Activated naive CD4-positive, alpha-beta T cell treated with anti-CD3 and anti-CD28 coated beads, Interleukin-2, amount 50 U/mL, for 72 hours (primary cell): ENCODE results near the gene MAP1LC3C. TPM values are rescaled to one million over a fixed set of nuclear protein-coding genes. Genes with fewer than 3 reads are reported as not detected.

Experiments used
- ATAC-seq, 2 donors: fragments of 150-1000 bp; cut with Tn5 transposase; 2 replicates each; pipeline ENCODE4 v1.10.0; 2021; ENCODE audit warnings: mild to moderate bottlenecking in 2 of 2, moderate library complexity in 2 of 2
- DNase-seq, 2 donors: peaks; one replicate each; pipeline ENCODE4 v3.0.0; 2021 to 2022; ENCODE audit warnings: low spot score in 2 of 2
- H3K27ac Mint-ChIP-seq, 2 donors: one replicate each; pipeline ENCODE4 v1.8.0; 2022; ENCODE audit warnings: mild to moderate bottlenecking in 2 of 2, mixed read lengths in 2 of 2
- H3K36me3 Mint-ChIP-seq, 2 donors: one replicate each; pipeline ENCODE4 v1.8.0; 2022; ENCODE audit warnings: mixed read lengths in 2 of 2
- H3K9me3 Mint-ChIP-seq, 2 donors: one replicate each; pipeline ENCODE4 v1.8.0; 2022; ENCODE audit warnings: mixed read lengths in 2 of 2
- total RNA-seq, 2 donors: library from RNA; stranded (reverse); gene quantifications; one replicate each; pipeline ENCODE4 v1.2.3, GENCODE V29; 2022

MAP1LC3C gene
- not detected for total RNA-seq

DNA sequence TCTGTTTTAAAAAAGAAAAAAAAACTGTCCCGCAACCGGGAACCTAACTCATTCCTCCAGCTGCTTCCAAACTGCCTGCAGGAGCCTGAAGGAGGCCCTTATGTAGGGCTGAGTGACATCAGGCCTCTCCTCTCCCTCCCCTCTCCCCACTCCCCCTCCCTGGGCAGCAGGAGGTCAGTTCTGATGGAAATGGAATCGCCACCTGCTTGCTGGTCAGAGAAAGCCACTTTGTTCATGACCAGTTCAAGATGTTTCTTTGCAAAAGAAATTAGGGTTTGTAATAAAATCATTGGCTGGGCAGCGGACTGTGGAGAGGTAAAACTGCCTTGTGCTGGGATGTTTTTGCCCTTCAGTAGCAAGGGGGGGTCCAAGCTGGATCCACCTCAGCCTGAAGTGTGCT lies at the start of gene MAP1LC3C:
Gene MAP1LC3C, minus strand, starts transcription at position 73 of the 400 bp plus-strand sequence. CDS start 90 bp downstream, outside the sequence.
- no peak within 1 kb of the TSS for H3K27ac Mint-ChIP-seq
- H3K9me3 Mint-ChIP-seq, result no peaks in the 10 kb centered on the region
- no peaks in the 10 kb centered on the region for H3K36me3 Mint-ChIP-seq
- ATAC-seq, result no peak
- no peak for DNase-seq

DNA sequence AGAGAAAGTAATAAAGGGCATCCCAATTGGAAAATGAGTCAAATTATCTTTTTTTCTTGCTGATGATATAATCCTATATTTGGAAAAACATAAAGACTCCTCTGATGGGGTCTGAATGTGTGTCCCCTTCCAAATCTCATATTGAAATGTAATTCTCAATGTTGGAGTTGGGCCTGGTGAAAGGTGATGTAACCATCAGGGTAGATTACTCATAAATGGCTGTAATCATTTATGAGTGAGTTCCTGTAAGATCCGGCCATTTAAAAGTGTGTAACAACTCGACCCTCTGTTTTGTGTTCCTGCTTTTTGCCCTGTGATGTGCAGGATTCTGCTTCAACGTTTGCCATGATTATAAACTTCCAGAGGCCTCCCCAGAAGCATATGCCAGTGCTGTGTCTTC lies 44.3 kb upstream of the MAP1LC3C start:
- H3K36me3 Mint-ChIP-seq, result no peaks in the 10 kb centered on the region
- H3K27ac Mint-ChIP-seq, result no peak overlapping the region
- DNase-seq (no peak), ATAC-seq (no peak)
- peaks cover 0 to 4% of the 10 kb centered on the region in 2 donors for H3K9me3 Mint-ChIP-seq

DNA sequence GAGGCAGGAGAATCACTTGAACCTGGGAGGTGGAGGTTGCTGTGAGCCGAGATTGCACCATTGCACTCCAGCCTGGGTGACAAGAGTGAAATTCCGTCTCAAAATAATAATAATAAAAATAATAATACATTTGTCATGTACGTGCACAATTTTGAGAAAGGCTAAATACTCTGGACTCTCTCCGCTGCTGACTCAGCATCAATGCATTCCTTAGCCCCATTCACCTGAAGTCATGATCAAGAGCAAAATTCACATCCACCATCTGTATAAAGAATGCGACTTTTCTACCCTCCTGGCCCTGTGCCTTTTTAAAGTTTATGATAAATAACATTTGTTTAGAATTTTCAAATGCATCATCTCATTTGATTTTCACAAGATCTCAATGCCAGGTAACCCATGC lies 35.5 kb upstream of the MAP1LC3C start:
- Mint-ChIP-seq H3K27ac (no peak overlapping the region), H3K36me3 (no peaks in the 10 kb centered on the region), H3K9me3 (no peaks in the 10 kb centered on the region)
- ATAC-seq (no peak), DNase-seq (no peak)

DNA sequence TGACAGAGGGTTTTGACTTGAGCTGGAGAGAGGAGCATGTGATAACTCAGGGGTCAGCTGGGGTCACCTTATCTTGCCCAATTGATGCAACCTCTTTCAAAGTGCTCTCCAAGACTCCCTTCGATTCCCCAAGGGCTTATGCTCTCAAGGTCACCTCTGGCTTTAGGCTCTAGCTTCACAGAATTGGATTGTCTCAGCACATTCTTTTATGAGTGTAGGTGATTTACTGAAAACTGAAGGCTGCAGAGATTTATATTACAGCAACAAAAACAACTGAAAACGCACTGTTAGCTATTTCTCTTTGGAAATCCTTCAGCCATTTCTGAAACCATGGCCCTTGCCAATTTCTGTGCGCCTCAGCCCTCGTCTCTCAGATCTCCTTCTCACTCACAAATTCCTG lies 34.5 kb upstream of the MAP1LC3C start:
- Mint-ChIP-seq H3K36me3 (no peaks in the 10 kb centered on the region), H3K9me3 (no peaks in the 10 kb centered on the region), H3K27ac (no peak overlapping the region)
- DNase-seq, result no peak
- ATAC-seq, result no peak

DNA sequence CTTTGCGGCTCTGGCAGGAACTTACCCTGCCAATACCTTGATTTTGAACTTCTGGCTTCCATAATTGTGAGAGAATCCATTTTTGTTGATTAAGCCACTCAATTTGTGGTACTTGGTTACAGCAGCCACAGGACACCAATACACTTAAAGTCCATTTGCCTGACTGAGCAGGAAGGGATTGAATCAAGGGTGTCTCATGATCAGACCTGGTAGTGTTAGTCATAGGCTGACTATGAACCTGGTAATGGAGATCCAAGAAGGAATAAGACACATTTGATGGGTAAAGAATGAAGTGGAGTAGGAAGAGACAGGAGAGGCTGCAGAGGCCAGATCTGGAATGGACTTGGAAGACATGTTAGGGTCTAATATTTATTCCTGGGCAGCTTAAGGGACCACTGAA lies 31.2 kb upstream of the MAP1LC3C start:
- no peaks in the 10 kb centered on the region for H3K36me3 Mint-ChIP-seq
- H3K27ac Mint-ChIP-seq, result no peak overlapping the region
- ATAC-seq, result no peak
- H3K9me3 Mint-ChIP-seq, result no peaks in the 10 kb centered on the region
- no peak for DNase-seq

DNA sequence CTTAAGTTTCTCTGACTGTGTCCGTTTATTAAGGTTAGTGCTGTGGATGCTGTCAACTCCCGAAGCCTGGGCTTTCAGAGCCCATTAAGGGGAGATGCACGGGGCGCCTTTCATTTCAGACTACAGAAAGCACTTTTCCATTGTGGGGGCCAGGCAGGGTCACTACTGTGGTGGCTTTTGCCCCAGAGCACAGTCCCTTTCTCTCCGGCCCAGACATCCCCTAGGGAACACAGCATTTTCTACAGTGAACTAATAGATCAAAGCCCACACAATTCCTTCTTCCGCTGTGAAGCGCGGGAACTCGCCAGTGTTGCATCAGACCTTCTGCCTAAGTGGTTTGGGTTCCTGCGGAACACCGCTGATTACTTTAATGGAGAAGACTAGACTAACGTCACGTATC lies 26.8 kb upstream of the MAP1LC3C start:
- Mint-ChIP-seq H3K9me3 (no peaks in the 10 kb centered on the region), H3K27ac (no peak overlapping the region), H3K36me3 (no peaks in the 10 kb centered on the region)
- no peak for ATAC-seq
- DNase-seq, result no peak

DNA sequence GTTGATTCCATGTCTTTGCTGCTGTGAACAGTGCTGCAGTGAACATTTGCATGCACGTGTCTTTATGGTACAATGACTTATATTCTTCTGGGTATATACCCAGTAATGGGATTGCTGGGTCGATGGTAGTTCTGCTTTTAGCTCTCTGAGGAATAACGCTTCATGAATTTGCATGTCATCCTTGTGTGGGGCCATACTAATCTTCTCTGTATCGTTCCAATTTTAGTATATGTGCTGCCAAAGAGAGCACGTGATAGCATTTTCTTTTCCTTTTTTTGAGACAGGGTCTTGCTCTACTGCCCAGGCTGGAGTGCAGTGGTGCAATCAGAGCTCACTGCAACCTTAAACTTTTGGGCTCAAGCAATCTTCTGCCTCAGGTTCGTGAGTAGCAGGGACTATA lies 24.9 kb upstream of the MAP1LC3C start:
- H3K36me3 Mint-ChIP-seq, result no peaks in the 10 kb centered on the region
- no peak for ATAC-seq
- no peak overlapping the region for H3K27ac Mint-ChIP-seq
- H3K9me3 Mint-ChIP-seq, result no peaks in the 10 kb centered on the region
- DNase-seq, result no peak

DNA sequence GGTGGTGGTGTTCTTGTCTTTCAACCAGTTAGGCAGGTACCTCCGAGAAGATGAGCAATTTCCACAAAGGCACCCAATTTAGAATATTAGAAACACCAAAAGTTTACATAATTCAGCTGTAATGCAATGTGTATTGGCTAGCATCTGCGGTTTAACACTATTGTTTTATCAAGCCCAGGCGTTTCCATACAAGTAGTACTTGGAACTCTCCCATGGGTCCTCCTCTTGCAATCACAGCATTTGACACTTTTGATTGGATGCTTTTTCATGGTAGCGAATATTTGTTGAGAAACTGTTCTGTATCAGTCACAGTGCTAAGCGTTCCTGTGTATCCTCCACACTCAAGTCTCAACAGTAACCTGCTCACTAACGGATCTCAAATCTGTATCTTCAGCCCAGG lies 20.1 kb upstream of the MAP1LC3C start:
- DNase-seq (no peak), ATAC-seq (no peak)
- H3K27ac Mint-ChIP-seq, result no peak overlapping the region
- H3K36me3 Mint-ChIP-seq, result no peaks in the 10 kb centered on the region
- H3K9me3 Mint-ChIP-seq, result no peaks in the 10 kb centered on the region

DNA sequence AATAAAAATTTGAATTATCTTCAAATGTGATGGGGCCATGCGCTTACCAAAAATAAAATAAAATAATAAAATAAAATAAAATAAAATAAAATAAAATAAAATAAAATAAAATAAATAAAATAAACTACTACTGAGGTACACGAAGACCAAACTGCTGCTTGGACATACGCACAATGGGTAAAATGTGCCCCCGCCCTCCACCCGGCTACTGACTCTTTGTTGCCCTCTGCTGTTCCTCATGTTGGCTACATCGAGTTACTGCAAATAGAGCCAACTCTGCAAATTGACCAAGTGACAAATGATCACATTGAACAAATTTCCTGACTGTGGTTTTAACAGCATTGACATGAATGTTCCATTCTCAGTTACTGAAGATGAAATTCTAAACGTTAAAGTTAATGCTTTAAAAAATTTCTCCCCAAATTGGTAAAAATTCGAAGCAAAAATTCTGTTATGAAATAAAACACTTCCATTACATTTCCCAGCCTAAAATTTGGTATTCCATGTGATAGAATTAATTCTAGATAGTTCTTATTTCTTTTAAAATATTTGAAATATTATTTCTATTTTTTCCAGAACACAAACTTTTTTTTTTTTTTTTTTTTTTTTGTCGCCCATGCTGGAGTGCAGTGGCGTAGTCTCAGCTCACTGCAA lies 18.8 kb upstream of the MAP1LC3C start:
- DNase-seq, result peak in 1 of 2 donors; percentile 7
- Mint-ChIP-seq H3K27ac (no peak overlapping the region), H3K36me3 (no peaks in the 10 kb centered on the region), H3K9me3 (no peaks in the 10 kb centered on the region)
- peak in 1 of 2 donors; percentile 57 for ATAC-seq

DNA sequence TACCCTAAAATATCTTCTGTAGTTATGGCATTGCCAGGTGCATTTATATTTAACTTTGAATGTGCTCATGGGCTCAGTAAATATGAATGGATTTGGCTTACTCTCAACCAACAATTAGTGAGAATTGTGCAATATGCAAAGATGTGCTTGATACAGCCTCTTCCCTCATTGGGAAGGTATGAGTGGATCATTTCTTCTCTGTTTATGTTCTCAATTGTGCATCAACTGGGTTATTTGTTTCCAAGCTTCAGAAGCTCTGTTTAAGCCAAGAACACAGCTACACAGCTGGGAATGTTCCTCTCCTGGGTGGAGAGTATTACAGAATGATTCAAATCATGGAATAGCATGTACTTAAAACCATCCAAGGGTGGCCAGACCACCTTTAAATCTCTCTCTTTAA lies 17.6 kb upstream of the MAP1LC3C start:
- H3K36me3 Mint-ChIP-seq, result no peaks in the 10 kb centered on the region
- ATAC-seq (no peak), DNase-seq (no peak)
- no peak overlapping the region for H3K27ac Mint-ChIP-seq
- no peaks in the 10 kb centered on the region for H3K9me3 Mint-ChIP-seq

DNA sequence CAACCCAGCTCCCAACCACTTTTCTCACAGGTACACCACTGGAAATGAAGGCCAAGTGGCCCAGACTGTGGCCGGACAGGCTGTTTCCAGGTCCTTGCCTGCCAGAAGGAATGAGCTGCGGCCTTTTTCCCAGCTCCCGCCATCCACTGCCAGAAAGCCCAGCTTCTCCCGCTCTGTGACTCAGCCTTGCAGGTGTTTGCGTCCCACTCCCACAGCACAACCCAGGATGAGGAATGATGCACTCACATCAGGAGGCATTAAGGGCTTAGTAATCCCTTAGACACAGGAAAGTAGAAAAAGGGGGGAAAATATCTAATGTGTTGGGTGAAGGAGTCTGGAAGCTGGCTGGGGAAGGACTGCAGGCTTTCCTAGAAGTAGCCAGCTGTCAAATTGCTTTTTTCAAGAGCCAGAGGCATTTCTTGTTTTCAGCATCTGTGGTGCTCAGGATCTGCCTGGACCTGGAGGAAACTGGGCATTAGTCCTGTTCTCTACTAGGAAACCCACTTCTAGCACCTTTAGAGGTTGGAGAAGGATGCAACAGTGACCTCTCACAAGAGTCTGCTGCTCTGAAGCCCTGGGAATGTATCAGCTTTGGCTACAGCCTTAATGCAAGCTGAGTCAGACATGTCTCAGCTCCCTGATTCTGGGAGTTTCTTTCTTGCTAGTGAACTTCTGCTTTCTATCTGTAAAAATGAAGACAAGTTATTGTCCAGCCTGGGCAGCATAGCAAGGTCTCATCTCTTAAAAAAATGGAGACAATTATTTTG lies 13.2 kb upstream of the MAP1LC3C start:
- no peaks in the 10 kb centered on the region for H3K36me3 Mint-ChIP-seq
- ATAC-seq, result no peak
- no peaks in the 10 kb centered on the region for H3K9me3 Mint-ChIP-seq
- DNase-seq, result no peak
- H3K27ac Mint-ChIP-seq, result no peak overlapping the region

DNA sequence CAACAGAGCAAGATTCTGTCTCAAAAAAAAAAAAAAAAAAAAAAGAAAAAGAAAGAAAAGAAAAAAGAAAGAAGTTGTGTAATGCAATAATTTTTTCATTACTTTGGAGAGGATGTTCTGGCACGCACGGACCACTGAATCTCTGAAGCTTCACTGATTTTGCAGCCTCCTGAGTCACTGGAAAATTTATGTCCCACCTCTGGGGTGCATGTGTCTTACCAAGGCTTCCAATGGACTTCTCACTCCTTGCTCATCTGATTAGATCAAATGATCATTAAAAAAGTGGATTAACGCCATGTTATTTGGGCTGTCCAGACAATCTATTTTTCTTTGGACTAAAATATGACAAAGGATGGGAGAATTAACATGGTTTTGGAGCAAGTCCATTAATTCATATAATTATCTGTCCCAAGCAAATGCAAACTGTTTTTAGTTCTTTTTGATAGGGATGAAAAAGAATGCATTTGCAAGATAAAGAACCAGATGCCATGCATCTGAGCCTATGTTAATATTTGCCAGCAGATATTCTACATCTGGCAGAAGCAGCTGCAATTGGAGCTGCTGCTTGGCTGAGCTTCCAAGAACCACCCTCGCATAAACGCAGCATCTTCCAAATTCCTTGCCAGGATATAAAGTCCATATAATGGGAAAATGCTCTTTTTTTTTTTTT lies 10.1 kb upstream of the MAP1LC3C start:
- Mint-ChIP-seq H3K9me3 (no peaks in the 10 kb centered on the region), H3K27ac (no peak overlapping the region), H3K36me3 (no peaks in the 10 kb centered on the region)
- no peak for ATAC-seq
- no peak for DNase-seq

DNA sequence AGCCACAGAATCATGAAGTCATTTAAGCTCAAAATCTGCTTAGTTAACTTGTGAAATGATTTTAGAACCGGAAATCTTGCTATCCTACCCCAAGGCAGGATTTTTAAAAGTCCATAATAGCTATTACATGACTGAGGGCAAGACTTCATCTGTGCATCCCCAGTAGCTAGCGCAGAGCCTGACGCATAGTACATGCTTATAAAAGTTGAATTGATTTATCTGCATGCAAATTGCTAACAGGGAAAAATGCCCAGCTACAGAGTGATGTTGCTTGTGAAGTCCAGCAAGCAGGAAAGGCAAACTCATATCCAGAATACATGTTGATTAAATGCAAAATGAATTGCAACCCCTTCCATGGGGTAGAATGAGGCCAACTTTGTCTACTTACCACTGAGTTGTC lies 8.1 kb upstream of the MAP1LC3C start:
- no peak for DNase-seq
- Mint-ChIP-seq H3K36me3 (no peaks in the 10 kb centered on the region), H3K27ac (no peak overlapping the region), H3K9me3 (no peaks in the 10 kb centered on the region)
- no peak for ATAC-seq

DNA sequence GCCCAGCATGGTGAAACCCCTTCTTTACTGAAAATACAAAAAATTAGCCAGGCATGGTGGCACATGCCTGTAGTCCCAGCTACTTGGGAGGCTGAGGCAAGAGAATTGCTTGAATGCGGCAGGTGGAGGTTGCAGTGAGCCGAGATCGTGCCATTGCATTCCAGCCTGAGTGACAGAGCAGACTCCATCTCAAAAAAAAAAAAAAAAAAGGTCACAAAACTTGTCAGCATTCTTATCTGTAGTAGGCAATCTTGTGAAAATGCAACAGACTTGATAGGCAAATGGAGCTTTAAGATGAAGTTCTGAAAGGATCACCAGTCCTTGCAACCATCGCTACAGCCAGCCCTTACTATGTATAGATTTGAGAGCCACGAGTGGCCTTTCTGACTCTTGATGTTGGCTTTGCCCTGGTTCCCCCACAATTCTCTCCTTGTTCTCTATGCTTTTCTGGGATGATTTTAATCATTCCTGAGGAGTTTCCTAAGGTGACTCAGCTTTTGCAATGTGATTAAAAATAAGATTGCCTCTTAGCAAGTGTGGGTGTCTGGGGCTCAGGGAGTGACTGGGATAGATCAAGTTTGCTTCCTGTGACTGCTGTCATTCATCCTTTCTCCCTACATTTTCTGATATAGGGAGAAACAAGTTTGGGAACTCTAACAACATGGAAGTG lies 7.1 kb upstream of the MAP1LC3C start:
- no peak for DNase-seq
- H3K36me3 Mint-ChIP-seq, result no peaks in the 10 kb centered on the region
- ATAC-seq, result no peak
- no peaks in the 10 kb centered on the region for H3K9me3 Mint-ChIP-seq
- H3K27ac Mint-ChIP-seq, result no peak overlapping the region

DNA sequence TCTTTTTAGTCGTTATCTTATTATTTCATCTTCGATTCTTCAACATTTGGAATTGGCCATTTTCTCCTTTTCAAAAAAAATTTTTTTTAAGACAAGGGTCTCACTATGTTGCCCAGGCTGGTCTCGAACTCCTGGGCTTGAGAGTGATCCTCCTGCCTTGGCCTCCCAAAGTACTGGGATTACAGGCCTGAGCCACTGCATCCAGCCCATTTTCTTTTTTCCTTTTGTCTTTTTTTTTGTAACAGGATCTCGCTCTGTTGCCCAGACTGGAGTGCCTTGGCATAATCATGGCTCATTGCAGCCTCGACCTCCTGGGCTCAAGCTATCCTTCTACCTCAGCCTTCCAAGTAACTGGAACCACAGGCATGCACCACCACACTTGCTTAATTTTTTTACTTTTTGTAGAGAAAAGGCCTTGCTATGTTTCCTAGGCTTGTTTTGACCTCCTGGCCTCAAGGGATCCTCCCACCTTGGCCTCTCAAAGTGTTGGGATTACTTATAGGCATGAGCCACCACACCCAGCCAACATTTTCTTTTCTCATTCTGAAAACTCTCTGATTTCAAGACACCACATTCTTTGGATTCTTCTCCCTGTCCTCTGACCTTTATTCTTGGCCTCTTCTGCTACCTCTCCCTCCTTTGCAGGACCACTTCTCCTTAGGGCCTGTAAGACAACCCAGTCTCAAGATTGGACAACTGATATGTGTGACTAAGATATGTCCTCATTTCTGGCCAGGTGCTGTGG lies 6.0 kb upstream of the MAP1LC3C start:
- ATAC-seq (no peak), DNase-seq (no peak)
- Mint-ChIP-seq H3K27ac (peak overlapping the region in 1 of 2 donors; percentile 74), H3K9me3 (no peaks in the 10 kb centered on the region), H3K36me3 (no peaks in the 10 kb centered on the region)

DNA sequence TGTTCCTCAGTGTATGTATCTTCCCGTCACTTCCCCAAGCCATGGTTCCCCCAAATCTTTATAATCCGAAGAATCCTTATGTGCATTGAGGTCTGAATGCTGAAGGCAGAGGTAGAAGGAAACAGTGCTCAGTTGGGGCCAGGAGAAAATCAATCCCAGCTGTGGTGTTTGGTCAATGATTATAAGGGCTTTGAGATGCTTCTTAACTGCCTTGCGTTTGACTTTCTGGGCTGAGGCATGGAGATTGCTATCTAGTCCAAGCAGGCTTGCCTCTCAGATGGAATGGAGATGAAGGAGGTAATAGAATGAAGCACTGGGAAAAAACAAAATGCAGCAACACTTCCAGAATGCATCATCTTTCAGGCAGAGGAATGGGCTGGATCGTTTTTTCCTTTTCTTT lies 3.6 kb upstream of the MAP1LC3C start:
- DNase-seq (no peak), ATAC-seq (no peak)
- Mint-ChIP-seq H3K36me3 (no peaks in the 10 kb centered on the region), H3K27ac (no peak overlapping the region), H3K9me3 (no peaks in the 10 kb centered on the region)

DNA sequence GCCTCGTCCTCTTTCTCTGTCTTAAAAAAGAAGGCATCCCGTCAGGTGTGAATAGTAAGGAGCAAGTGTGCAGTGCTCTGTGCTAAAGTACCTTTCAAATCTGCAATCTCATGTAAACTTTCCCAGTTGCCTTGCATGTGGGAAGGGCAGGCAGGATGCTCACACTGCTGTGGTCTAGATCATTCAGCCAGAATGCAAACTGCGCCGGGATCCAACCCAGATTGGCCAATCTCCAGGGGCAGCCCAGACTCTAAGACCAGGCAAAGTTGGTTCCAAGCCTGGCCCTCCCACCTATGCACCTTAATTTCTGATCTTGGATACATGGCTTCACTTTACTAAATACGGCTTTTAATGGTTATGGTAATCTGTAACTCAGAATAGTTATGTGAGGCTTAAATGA lies 3.2 kb upstream of the MAP1LC3C start:
- no peaks in the 10 kb centered on the region for H3K36me3 Mint-ChIP-seq
- DNase-seq (no peak), ATAC-seq (no peak)
- H3K9me3 Mint-ChIP-seq, result no peaks in the 10 kb centered on the region
- H3K27ac Mint-ChIP-seq, result no peak overlapping the region
